ENCODE data around the gene RBSN. TPM values are rescaled to one million over a fixed set of nuclear protein-coding genes. Genes with fewer than 3 reads are reported as not detected.

Gene RBSN
- total and polyA plus RNA-seq, 4 donors, result 12.9 to 39.2 (median 23.1) TPM

- no peaks in the 10 kb centered on the region for H3K4me1 ChIP-seq (ENCODE audit: control insufficient read depth in 1 of 2, insufficient read depth in 2 of 2, low read length in 2 of 2)
- H3K4me3 ChIP-seq (ENCODE audit: low read length in 2 of 2), result no peak overlapping the region
- ATAC-seq (ENCODE audit: low FRiP score), result no peak
- no peaks in the 10 kb centered on the region for H3K36me3 ChIP-seq (ENCODE audit: control insufficient read depth in 1 of 2, insufficient read depth in 2 of 2, low read length in 1 of 2)
- no peak for DNase-seq
- H3K27me3 ChIP-seq (ENCODE audit: control insufficient read depth in 1 of 2, insufficient read depth in 2 of 2, low read length in 1 of 2), result peaks cover 0 to 2% of the 10 kb centered on the region in 2 donors
- no peak overlapping the region for H3K27ac ChIP-seq (ENCODE audit: low read depth in 1 of 2, low read length in 2 of 2)
- no peaks in the 10 kb centered on the region for H3K9me3 ChIP-seq (ENCODE audit: control insufficient read depth, low read length)
- 28 to 43% methylated on average over 2 of the region's 2 CpGs for WGBS, 2 donors
- intact Hi-C loops (cut with DNase I), result no loop called here
Measured at GRCh38 chr3:15120986-15121385, 22.0 kb upstream of the RBSN start.

GRCh38 chr3:15117011-15117410 is 18.1 kb upstream of the RBSN start:
- intact Hi-C loops (cut with DNase I), result no loop called here
- no peaks in the 10 kb centered on the region for H3K36me3 ChIP-seq (ENCODE audit: control insufficient read depth in 1 of 2, insufficient read depth in 2 of 2, low read length in 1 of 2)
- no peaks in the 10 kb centered on the region for H3K9me3 ChIP-seq (ENCODE audit: control insufficient read depth, low read length)
- H3K27me3 ChIP-seq (ENCODE audit: control insufficient read depth in 1 of 2, insufficient read depth in 2 of 2, low read length in 1 of 2), result peaks cover 0 to 2% of the 10 kb centered on the region in 2 donors
- WGBS, 2 donors, result 74 to 87% methylated on average over 3 of the region's 3 CpGs
- ATAC-seq (ENCODE audit: low FRiP score) (no peak), DNase-seq (no peak)
- no peak overlapping the region for H3K4me3 ChIP-seq (ENCODE audit: low read length in 2 of 2)
- H3K4me1 ChIP-seq (ENCODE audit: control insufficient read depth in 1 of 2, insufficient read depth in 2 of 2, low read length in 2 of 2), result no peaks in the 10 kb centered on the region
- H3K27ac ChIP-seq (ENCODE audit: low read depth in 1 of 2, low read length in 2 of 2), result no peak overlapping the region

GRCh38 chr3:15116032-15116669 is 17.2 kb upstream of the RBSN start:
- Histone ChIP-seq H3K27me3 (ENCODE audit: control insufficient read depth in 1 of 2, insufficient read depth in 2 of 2, low read length in 1 of 2) (peaks cover 0 to under 1% of the 10 kb centered on the region in 2 donors), H3K27ac (ENCODE audit: low read depth in 1 of 2, low read length in 2 of 2) (no peak overlapping the region), H3K4me1 (ENCODE audit: control insufficient read depth in 1 of 2, insufficient read depth in 2 of 2, low read length in 2 of 2) (no peaks in the 10 kb centered on the region), H3K4me3 (ENCODE audit: low read length in 2 of 2) (no peak overlapping the region), H3K9me3 (ENCODE audit: control insufficient read depth, low read length) (no peaks in the 10 kb centered on the region), H3K36me3 (ENCODE audit: control insufficient read depth in 1 of 2, insufficient read depth in 2 of 2, low read length in 1 of 2) (no peaks in the 10 kb centered on the region)
- WGBS, 2 donors, result 48 to 95% methylated on average over 2 of the region's 2 CpGs
- DNase-seq (no peak), ATAC-seq (ENCODE audit: low FRiP score) (no peak)
- intact Hi-C loops (cut with DNase I), result no loop called here

- no peaks in the 10 kb centered on the region for H3K36me3 ChIP-seq (ENCODE audit: control insufficient read depth in 1 of 2, insufficient read depth in 2 of 2, low read length in 1 of 2)
- no peaks in the 10 kb centered on the region for H3K9me3 ChIP-seq (ENCODE audit: control insufficient read depth, low read length)
- intact Hi-C loops (cut with DNase I), result no loop called here
- ATAC-seq (ENCODE audit: low FRiP score), result no peak
- 65 to 67% methylated on average over 10 of the region's 10 CpGs for WGBS, 2 donors
- H3K4me1 ChIP-seq (ENCODE audit: control insufficient read depth in 1 of 2, insufficient read depth in 2 of 2, low read length in 2 of 2), result no peaks in the 10 kb centered on the region
- no peak for DNase-seq
- no peak overlapping the region for H3K4me3 ChIP-seq (ENCODE audit: low read length in 2 of 2)
- H3K27me3 ChIP-seq (ENCODE audit: control insufficient read depth in 1 of 2, insufficient read depth in 2 of 2, low read length in 1 of 2), result no peaks in the 10 kb centered on the region
- H3K27ac ChIP-seq (ENCODE audit: low read depth in 1 of 2, low read length in 2 of 2), result no peak overlapping the region
Measured at GRCh38 chr3:15114466-15115358, 15.8 kb upstream of the RBSN start.

- no peaks in the 10 kb centered on the region for H3K4me1 ChIP-seq (ENCODE audit: control insufficient read depth in 1 of 2, insufficient read depth in 2 of 2, low read length in 2 of 2)
- H3K9me3 ChIP-seq (ENCODE audit: control insufficient read depth, low read length), result no peaks in the 10 kb centered on the region
- no peaks in the 10 kb centered on the region for H3K36me3 ChIP-seq (ENCODE audit: control insufficient read depth in 1 of 2, insufficient read depth in 2 of 2, low read length in 1 of 2)
- ATAC-seq (ENCODE audit: low FRiP score) (no peak), DNase-seq (no peak)
- intact Hi-C loops (cut with DNase I), result no loop called here
- no peaks in the 10 kb centered on the region for H3K27me3 ChIP-seq (ENCODE audit: control insufficient read depth in 1 of 2, insufficient read depth in 2 of 2, low read length in 1 of 2)
- 70 to 77% methylated on average over 3 of the region's 3 CpGs for WGBS, 2 donors
- no peak overlapping the region for H3K27ac ChIP-seq (ENCODE audit: low read depth in 1 of 2, low read length in 2 of 2)
- no peak overlapping the region for H3K4me3 ChIP-seq (ENCODE audit: low read length in 2 of 2)
Measured at GRCh38 chr3:15113884-15114283, 14.9 kb upstream of the RBSN start.

GRCh38 chr3:15113471-15113870 is 14.5 kb upstream of the RBSN start:
- DNase-seq (no peak), ATAC-seq (ENCODE audit: low FRiP score) (no peak)
- Histone ChIP-seq H3K27me3 (ENCODE audit: control insufficient read depth in 1 of 2, insufficient read depth in 2 of 2, low read length in 1 of 2) (no peaks in the 10 kb centered on the region), H3K36me3 (ENCODE audit: control insufficient read depth in 1 of 2, insufficient read depth in 2 of 2, low read length in 1 of 2) (no peaks in the 10 kb centered on the region), H3K4me1 (ENCODE audit: control insufficient read depth in 1 of 2, insufficient read depth in 2 of 2, low read length in 2 of 2) (no peaks in the 10 kb centered on the region), H3K9me3 (ENCODE audit: control insufficient read depth, low read length) (no peaks in the 10 kb centered on the region), H3K4me3 (ENCODE audit: low read length in 2 of 2) (no peak overlapping the region), H3K27ac (ENCODE audit: low read depth in 1 of 2, low read length in 2 of 2) (no peak overlapping the region)
- intact Hi-C loops (cut with DNase I), result no loop called here
- 56 to 57% methylated on average over 6 of the region's 6 CpGs for WGBS, 2 donors

- intact Hi-C loops (cut with DNase I), result no loop called here
- H3K4me1 ChIP-seq (ENCODE audit: control insufficient read depth in 1 of 2, insufficient read depth in 2 of 2, low read length in 2 of 2), result no peaks in the 10 kb centered on the region
- no peak overlapping the region for H3K27ac ChIP-seq (ENCODE audit: low read depth in 1 of 2, low read length in 2 of 2)
- H3K36me3 ChIP-seq (ENCODE audit: control insufficient read depth in 1 of 2, insufficient read depth in 2 of 2, low read length in 1 of 2), result no peaks in the 10 kb centered on the region
- WGBS, 2 donors, result 69 to 73% methylated on average over 3 of the region's 3 CpGs
- no peaks in the 10 kb centered on the region for H3K9me3 ChIP-seq (ENCODE audit: control insufficient read depth, low read length)
- no peaks in the 10 kb centered on the region for H3K27me3 ChIP-seq (ENCODE audit: control insufficient read depth in 1 of 2, insufficient read depth in 2 of 2, low read length in 1 of 2)
- DNase-seq (no peak), ATAC-seq (ENCODE audit: low FRiP score) (no peak)
- no peak overlapping the region for H3K4me3 ChIP-seq (ENCODE audit: low read length in 2 of 2)
Measured at GRCh38 chr3:15112011-15112410, 13.1 kb upstream of the RBSN start.

- ATAC-seq (ENCODE audit: low FRiP score) (no peak), DNase-seq (no peak)
- Histone ChIP-seq H3K4me3 (ENCODE audit: low read length in 2 of 2) (no peak overlapping the region), H3K27me3 (ENCODE audit: control insufficient read depth in 1 of 2, insufficient read depth in 2 of 2, low read length in 1 of 2) (no peaks in the 10 kb centered on the region), H3K36me3 (ENCODE audit: control insufficient read depth in 1 of 2, insufficient read depth in 2 of 2, low read length in 1 of 2) (no peaks in the 10 kb centered on the region), H3K4me1 (ENCODE audit: control insufficient read depth in 1 of 2, insufficient read depth in 2 of 2, low read length in 2 of 2) (no peaks in the 10 kb centered on the region), H3K27ac (ENCODE audit: low read depth in 1 of 2, low read length in 2 of 2) (no peak overlapping the region), H3K9me3 (ENCODE audit: control insufficient read depth, low read length) (no peaks in the 10 kb centered on the region)
- intact Hi-C loops (cut with DNase I), result no loop called here
- 73 to 74% methylated on average over 4 of the region's 4 CpGs for WGBS, 2 donors
Measured at GRCh38 chr3:15110206-15110605, 11.3 kb upstream of the RBSN start.

- no peaks in the 10 kb centered on the region for H3K9me3 ChIP-seq (ENCODE audit: control insufficient read depth, low read length)
- DNase-seq, result no peak
- 81 to 88% methylated on average over 4 of the region's 4 CpGs for WGBS, 2 donors
- H3K36me3 ChIP-seq (ENCODE audit: control insufficient read depth in 1 of 2, insufficient read depth in 2 of 2, low read length in 1 of 2), result no peaks in the 10 kb centered on the region
- H3K4me3 ChIP-seq (ENCODE audit: low read length in 2 of 2), result no peak overlapping the region
- no peak for ATAC-seq (ENCODE audit: low FRiP score)
- H3K27ac ChIP-seq (ENCODE audit: low read depth in 1 of 2, low read length in 2 of 2), result no peak overlapping the region
- H3K27me3 ChIP-seq (ENCODE audit: control insufficient read depth in 1 of 2, insufficient read depth in 2 of 2, low read length in 1 of 2), result no peaks in the 10 kb centered on the region
- no peaks in the 10 kb centered on the region for H3K4me1 ChIP-seq (ENCODE audit: control insufficient read depth in 1 of 2, insufficient read depth in 2 of 2, low read length in 2 of 2)
- intact Hi-C loops (cut with DNase I), result loop anchor here (5.0 kb wide), 1 partner anchor 93 kb away; no protein-coding TSS in a partner anchor
Measured at GRCh38 chr3:15108869-15109268, 9.9 kb upstream of the RBSN start.

Data from aorta (tissue), 5 donors.